ENCODE results near the gene CA5A. TPM values are rescaled to one million over a fixed set of nuclear protein-coding genes. Genes with fewer than 3 reads are reported as not detected.

CA5A gene
- total and polyA plus RNA-seq, 2 of the 13 experiments (the other 11 are each of a cell fraction or from before 2014, with no cell fraction given) = 66.8 to 106 TPM

- TF ChIP-seq CHCHD3 (CRISPR knock-in tag; IDR thresholded peaks at IDR 0.05) = no peak
- no peak for TF ChIP-seq NFE2L1 (CRISPR knock-in tag; IDR thresholded peaks at IDR 0.05; ENCODE audit: borderline replicate concordance)
- TF ChIP-seq ZNF724P (CRISPR knock-in tag; IDR thresholded peaks at IDR 0.05; ENCODE audit: borderline replicate concordance) = no peak
- TF ChIP-seq ZFY (CRISPR knock-in tag; IDR thresholded peaks at IDR 0.05) = no peak; the same call in none of the 2 replicates
- 0 out of 2 replicates have a peak, but pooled peaks have one; percentile 54 for TF ChIP-seq SIN3A (IDR thresholded peaks at IDR 0.05; ENCODE audit: borderline replicate concordance, low read depth, low read length)
- peak; percentile 17; the same call in 1 of the 2 replicates for TF ChIP-seq ZNF749 (CRISPR knock-in tag; IDR thresholded peaks at IDR 0.05; ENCODE audit: borderline replicate concordance)
- no peak for TF ChIP-seq NR2F6 (IDR thresholded peaks at IDR 0.05)
- no peak for TF ChIP-seq NR2F6 (CRISPR knock-in tag; IDR thresholded peaks at IDR 0.05)
- peak; percentile 48 for TF ChIP-seq POLR2AphosphoS5 (IDR thresholded peaks at IDR 0.05; ENCODE audit: low read depth, low read length)
- no peak for TF ChIP-seq ZNF775 (CRISPR knock-in tag; IDR thresholded peaks at IDR 0.05; ENCODE audit: borderline replicate concordance)
- TF ChIP-seq ZNF878 (CRISPR knock-in tag; IDR thresholded peaks at IDR 0.05) = no peak
- TF ChIP-seq ZNF574 (CRISPR knock-in tag; IDR thresholded peaks at IDR 0.05) = no peak
- TF ChIP-seq ZNF281 (CRISPR knock-in tag; IDR thresholded peaks at IDR 0.05; ENCODE audit: borderline replicate concordance) = no peak
- no peak for TF ChIP-seq E2F5 (CRISPR knock-in tag; conservative IDR thresholded peaks at IDR 0.05)
- 0 out of 2 replicates have a peak, but pooled peaks have one; percentile 38 for TF ChIP-seq FIP1L1 (IDR thresholded peaks at IDR 0.05; ENCODE audit: borderline replicate concordance, insufficient read depth, low read depth, low read length)
- no peak for TF ChIP-seq CBFB (CRISPR knock-in tag; IDR thresholded peaks at IDR 0.05)
- TF ChIP-seq MTF2 (CRISPR knock-in tag; IDR thresholded peaks at IDR 0.05; ENCODE audit: borderline replicate concordance) = 0 out of 2 replicates have a peak, but pooled peaks have one; percentile 47
- no peak; the same call in 1 of the 2 replicates for TF ChIP-seq ZNF704 (CRISPR knock-in tag; IDR thresholded peaks at IDR 0.05; ENCODE audit: borderline replicate concordance)
- TF ChIP-seq MYC (CRISPR knock-in tag; IDR thresholded peaks at IDR 0.05; ENCODE audit: borderline replicate concordance) = no peak; the same call in 1 of the 2 replicates
- peak; percentile 81; the same call in 1 of the 2 replicates for TF ChIP-seq ZNF235 (CRISPR knock-in tag; IDR thresholded peaks at IDR 0.05; ENCODE audit: borderline replicate concordance)
- no peak for TF ChIP-seq NCOA5 (CRISPR knock-in tag; IDR thresholded peaks at IDR 0.05)
These were observed 15.5 kb upstream of the CA5A start (continued) for GRCh38 chr16:87951552-87952538.
